OCI-LY3 (cell line): Measurements from ENCODE around the gene GON4L.

Experiments used
- CTCF ChIP-seq: fragments of 200-600, 300-600 bp; sonication (generic); IDR thresholded peaks from 2 replicates; pipeline ENCODE4 v1.5.1; 2014; ENCODE audit warnings: antibody characterized with exemption, low read length, low read depth
- EZH2phosphoT487 ChIP-seq: fragments of 200-600 bp; shearing (Covaris generic); IDR thresholded peaks from 2 replicates; pipeline ENCODE4 v1.6.1; 2018; ENCODE audit warnings: antibody characterized with exemption, mixed run types, low read depth

DNA sequence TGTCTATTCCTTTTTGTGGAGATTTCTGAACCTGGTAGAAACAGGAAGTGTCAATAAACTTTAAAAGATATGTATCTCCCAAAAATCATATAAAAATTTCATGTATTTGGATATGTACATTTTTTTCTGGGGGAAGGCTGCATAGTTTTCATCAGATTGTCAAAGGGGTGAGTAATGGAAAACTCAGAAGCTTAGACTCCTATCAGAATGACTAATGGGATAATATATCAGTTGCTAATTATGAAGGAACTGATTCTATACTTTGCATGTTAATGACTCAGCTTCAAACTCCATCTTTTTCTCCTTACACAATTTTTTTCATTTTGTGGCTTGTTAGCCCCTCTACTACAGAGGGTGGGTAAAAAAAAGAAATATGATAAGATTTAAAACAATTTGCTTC is 55.9 kb downstream of the GON4L start:
- no peak for TF ChIP-seq CTCF
- no peak for TF ChIP-seq EZH2phosphoT487
